Upper lobe of left lung (tissue), 6 donors: Measurements from ENCODE around the gene NAGPA. TPM values are rescaled to one million over a fixed set of nuclear protein-coding genes. Genes with fewer than 3 reads are reported as not detected.

ENCODE experiments used
- ATAC-seq, 2 donors: fragments of 200-7000 bp; cut with Tn5 transposase; one replicate each; pipeline ENCODE4 v1.9.1; 2022; ENCODE audit warnings: mild to moderate bottlenecking in 2 of 2, moderate library complexity in 2 of 2; ENCODE audit not compliant: low FRiP score in 2 of 2
- DNase-seq, 2 donors: peaks; one replicate each; pipeline ENCODE4 v3.0.0-alpha.2; 2019 to 2020
- H3K27ac ChIP-seq, 4 donors: fragments of 200-600 bp; sonication (generic); one replicate each; pipeline ENCODE4 v1.5.1; 2016 to 2019
- H3K27me3 ChIP-seq, 4 donors: fragments of 200-600 bp; sonication (generic); one replicate each; pipeline ENCODE4 v1.5.1; 2017 to 2019
- H3K36me3 ChIP-seq, 4 donors: fragments of 200-600 bp; sonication (generic); one replicate each; pipeline ENCODE4 v1.5.1; 2016 to 2019
- H3K4me1 ChIP-seq, 4 donors: fragments of 200-600 bp; sonication (generic); one replicate each; pipeline ENCODE4 v1.5.1; 2018 to 2019
- H3K4me3 ChIP-seq, 4 donors: fragments of 200-600 bp; sonication (generic); one replicate each; pipeline ENCODE4 v1.5.1; 2017 to 2019; ENCODE audit warnings: mild to moderate bottlenecking in 2 of 4, moderate library complexity in 1 of 4
- H3K9me3 ChIP-seq, 4 donors: fragments of 200-600 bp; sonication (generic); one replicate each; pipeline ENCODE4 v1.5.1; 2018 to 2019
- EP300 ChIP-seq, 4 donors: sonication (generic); formaldehyde crosslinking; IDR thresholded peaks; one replicate each; pipeline ENCODE4 v1.5.1; 2017; ENCODE audit warnings: antibody characterized with exemption in 4 of 4, control low read depth in 2 of 4
- POLR2A ChIP-seq, 4 donors: fragments of 450-650 bp; IDR thresholded peaks; one replicate each; pipeline ENCODE4 v1.5.1; 2016 to 2017; ENCODE audit warnings: antibody characterized with exemption in 4 of 4, mild to moderate bottlenecking in 2 of 4
- POLR2AphosphoS5 ChIP-seq, 2 donors: sonication (generic); formaldehyde crosslinking; IDR thresholded peaks; one replicate each; pipeline ENCODE4 v1.5.1; 2017; ENCODE audit warnings: antibody characterized with exemption in 2 of 2
- WGBS, 2 donors: methylation state at CpG; one replicate each; pipeline ENCODE4 v1.1.5; 2017 to 2018; 5-methylcytosine and 5-hydroxymethylcytosine counted together
- total RNA-seq, 6 donors: library from RNA; depleted of rRNA in 4 of 6; stranded (reverse); fragments of >200 nt in 4 of 6; gene quantifications; one replicate each; pipeline versions ENCODE4 v1.1.0 to v1.2.1, GENCODE V29; 2016 to 2021
- TF ChIP-seq, protein P1 (sequence below), 6 experiments: fragments of 450-650 bp in 4 of 6; fragments of 200-600 bp in 2 of 6; sonication (generic) in 2 of 6; IDR thresholded peaks; one replicate each; pipeline ENCODE4 v1.5.1; 2016 to 2019; ENCODE audit warnings: antibody characterized with exemption in 6 of 6
- donor health status: DM: no; HTN: no; CAD: no; lungs with moderate emphysema.
- donor health status: DM: no; HTN: yes; CAD: no; lungs with severe emphysema.

NAGPA gene
- total RNA-seq, 6 donors from 2014 or later = 18.1 to 82.8 (median 25.8) TPM

DNA sequence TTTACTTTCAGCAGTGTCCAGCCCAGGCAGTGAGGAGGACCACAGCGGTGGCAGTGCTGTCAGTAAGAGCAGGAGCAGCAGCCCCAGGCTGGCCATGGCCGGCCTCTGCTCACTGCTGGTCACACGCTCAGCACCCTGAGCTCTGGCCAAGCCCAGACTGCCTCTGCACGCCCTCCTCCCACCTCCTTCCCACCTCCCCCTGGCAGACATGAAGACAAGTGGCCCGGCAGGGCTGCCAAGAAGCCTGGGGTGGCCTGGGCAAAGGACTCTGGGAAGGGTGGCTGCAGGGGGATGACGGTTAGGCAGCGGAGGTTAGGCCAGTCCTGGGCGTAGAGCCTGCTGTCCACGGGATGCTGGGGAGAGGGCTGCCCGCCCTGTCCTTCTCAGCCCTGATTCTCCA, 32.1 kb upstream of the NAGPA start, which contains the start of gene C16orf89:
Gene C16orf89 (minus strand): TSS at position 144 of the 400 bp plus-strand sequence. CDS start 48 bp downstream, at position 96.
- 55 to 59% methylated on average over 8 to 10 of the region's 10 CpGs for WGBS, 2 donors
- ATAC-seq = peak; percentile 64 to 85

DNA sequence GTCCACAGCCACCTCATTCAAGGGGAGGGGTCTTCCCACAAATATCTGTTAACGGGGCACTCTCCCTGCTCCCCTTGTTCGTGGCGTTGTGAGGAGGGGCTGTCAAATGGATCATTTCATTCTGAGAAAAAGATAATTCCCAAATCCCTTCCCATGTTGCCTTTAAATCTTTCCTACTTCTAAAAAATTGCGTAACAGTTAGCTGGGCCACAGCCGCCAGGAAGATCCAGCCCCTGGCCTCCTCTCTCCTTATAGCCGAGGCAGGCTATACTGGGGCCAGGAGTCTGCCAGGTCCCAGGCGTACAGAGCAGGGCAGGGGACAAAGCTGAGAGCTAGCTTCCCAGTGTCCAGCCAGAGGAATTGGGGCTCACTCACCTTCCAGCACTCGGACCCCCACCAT, 31.6 kb upstream of the NAGPA start:
- H3K36me3 ChIP-seq = no peaks in the 10 kb centered on the region
- DNase-seq (peak in 1 of 2 donors; percentile 50), ATAC-seq (peak; percentile 46 to 59)
- peaks cover 0 to 14% (median 7%) of the 10 kb centered on the region in 4 donors for H3K4me1 ChIP-seq
- peak overlapping the region; percentile 48 to 87 (median 72) for H3K27ac ChIP-seq
- no peaks in the 10 kb centered on the region for H3K9me3 ChIP-seq
- no peaks in the 10 kb centered on the region for H3K27me3 ChIP-seq
- H3K4me3 ChIP-seq = peak overlapping the region in 3 of 4 donors; percentile 28 to 43 (median 41)
- no peak for TF ChIP-seq EP300 (IDR thresholded peaks at IDR 0.05)
- TF ChIP-seq POLR2AphosphoS5 (IDR thresholded peaks at IDR 0.05) = no peak
- no peak for TF ChIP-seq POLR2A (IDR thresholded peaks at IDR 0.05)
- TF ChIP-seq, protein P1, sequence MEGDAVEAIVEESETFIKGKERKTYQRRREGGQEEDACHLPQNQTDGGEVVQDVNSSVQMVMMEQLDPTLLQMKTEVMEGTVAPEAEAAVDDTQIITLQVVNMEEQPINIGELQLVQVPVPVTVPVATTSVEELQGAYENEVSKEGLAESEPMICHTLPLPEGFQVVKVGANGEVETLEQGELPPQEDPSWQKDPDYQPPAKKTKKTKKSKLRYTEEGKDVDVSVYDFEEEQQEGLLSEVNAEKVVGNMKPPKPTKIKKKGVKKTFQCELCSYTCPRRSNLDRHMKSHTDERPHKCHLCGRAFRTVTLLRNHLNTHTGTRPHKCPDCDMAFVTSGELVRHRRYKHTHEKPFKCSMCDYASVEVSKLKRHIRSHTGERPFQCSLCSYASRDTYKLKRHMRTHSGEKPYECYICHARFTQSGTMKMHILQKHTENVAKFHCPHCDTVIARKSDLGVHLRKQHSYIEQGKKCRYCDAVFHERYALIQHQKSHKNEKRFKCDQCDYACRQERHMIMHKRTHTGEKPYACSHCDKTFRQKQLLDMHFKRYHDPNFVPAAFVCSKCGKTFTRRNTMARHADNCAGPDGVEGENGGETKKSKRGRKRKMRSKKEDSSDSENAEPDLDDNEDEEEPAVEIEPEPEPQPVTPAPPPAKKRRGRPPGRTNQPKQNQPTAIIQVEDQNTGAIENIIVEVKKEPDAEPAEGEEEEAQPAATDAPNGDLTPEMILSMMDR (IDR thresholded peaks at IDR 0.05) = no peak
- WGBS, 2 donors = 56 to 59% methylated on average over 8 of the region's 8 CpGs

More for the DNA sequence above, 32.1 kb upstream of the NAGPA start, which contains the start of gene C16orf89:
- Histone ChIP-seq H3K27ac (peak within 1 kb of the TSS; percentile 48 to 87 (median 72)), H3K36me3 (no peaks in the 10 kb centered on the region), H3K4me1 (peaks cover 0 to 14% (median 7%) of the 10 kb centered on the region in 4 donors), H3K27me3 (no peaks in the 10 kb centered on the region), H3K9me3 (no peaks in the 10 kb centered on the region), H3K4me3 (peak within 1 kb of the TSS in 3 of 4 donors; percentile 28 to 43 (median 41))
- peak; percentile 65 to 70 for DNase-seq
- TF ChIP-seq EP300 (IDR thresholded peaks at IDR 0.05) (no peak), POLR2AphosphoS5 (IDR thresholded peaks at IDR 0.05) (no peak), POLR2A (IDR thresholded peaks at IDR 0.05) (peak in 1 of 4 donors; percentile 65)
- TF ChIP-seq, protein P1 (IDR thresholded peaks at IDR 0.05) = no peak

DNA sequence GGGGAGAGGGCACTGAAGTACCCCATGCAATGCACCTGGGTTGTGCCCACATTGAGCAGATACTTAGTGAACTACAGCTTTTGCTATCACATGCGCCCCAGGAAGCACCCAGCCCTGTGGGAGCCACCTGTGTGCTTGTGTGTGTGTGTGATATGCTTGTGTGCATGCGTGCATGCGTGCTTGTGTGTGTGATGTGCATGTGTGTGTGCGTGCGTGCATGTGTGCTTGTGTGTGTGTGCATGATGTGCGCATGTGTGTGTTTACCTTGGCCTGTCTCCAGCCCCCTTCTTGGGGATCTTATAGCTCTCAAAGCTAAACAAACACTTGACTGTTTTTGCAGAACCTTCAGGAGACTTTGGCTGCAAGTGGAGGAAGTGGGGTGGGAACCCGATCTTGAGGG, 31.2 kb upstream of the NAGPA start:
- H3K4me1 ChIP-seq = peaks cover 0 to 14% (median 7%) of the 10 kb centered on the region in 4 donors
- peak overlapping the region in 3 of 4 donors; percentile 65 to 87 (median 78) for H3K27ac ChIP-seq
- H3K36me3 ChIP-seq = no peaks in the 10 kb centered on the region
- H3K4me3 ChIP-seq = peak overlapping the region in 3 of 4 donors; percentile 28 to 43 (median 41)
- peak; percentile 27 to 62 for ATAC-seq
- TF ChIP-seq EP300 (IDR thresholded peaks at IDR 0.05) (no peak), POLR2A (IDR thresholded peaks at IDR 0.05) (no peak)
- WGBS, 2 donors = 11 to 50% methylated on average over 1 to 7 of the region's 7 CpGs
- no peaks in the 10 kb centered on the region for H3K27me3 ChIP-seq
- peak in 1 of 2 donors; percentile 72 for DNase-seq
- H3K9me3 ChIP-seq = no peaks in the 10 kb centered on the region

DNA sequence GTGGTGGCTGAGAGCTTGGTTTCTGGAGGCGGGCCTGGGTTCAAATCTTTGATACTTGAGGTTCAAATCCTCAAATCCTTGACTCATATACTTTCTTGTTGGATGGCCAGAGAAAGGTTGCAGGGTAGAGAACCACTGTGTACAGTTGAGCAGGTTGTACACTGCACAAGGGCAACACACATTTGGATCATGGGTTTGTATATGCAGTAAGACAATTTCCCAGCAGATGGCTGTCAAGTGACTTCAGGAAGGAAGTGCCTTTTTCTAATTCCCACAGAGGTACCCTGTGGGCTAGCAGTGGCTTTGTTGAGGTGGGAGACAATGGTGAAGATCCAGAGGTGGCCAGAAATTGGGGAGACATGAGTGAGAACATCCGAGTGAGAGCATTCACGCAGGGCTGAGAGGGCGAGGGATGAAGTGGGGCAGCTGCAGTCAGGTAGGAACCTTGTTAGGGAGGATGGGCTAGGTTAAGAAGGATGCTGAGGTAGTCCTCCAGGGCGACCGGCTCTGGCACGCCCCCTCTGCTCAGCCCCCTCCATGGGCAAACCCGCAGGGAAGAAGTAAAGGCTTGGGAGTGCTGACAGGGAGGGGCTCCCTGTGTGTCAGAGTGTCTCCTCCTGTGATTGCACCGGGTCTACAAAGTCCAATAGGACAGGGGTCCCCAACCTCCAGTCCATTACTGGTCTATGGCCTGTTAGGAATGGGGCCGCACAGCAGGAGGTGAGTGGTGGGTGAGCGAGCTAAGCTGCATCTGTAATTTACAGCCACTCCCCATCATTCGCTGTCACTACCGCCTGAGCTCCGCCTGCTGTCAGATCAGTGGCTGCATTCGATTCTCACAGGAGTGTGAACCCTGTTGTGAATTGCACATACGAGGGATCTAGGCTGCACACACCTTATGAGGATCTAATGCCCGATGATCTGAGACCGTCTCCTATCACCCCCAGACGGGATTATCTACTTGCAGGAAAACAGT, 29.3 kb upstream of the NAGPA start:
- Histone ChIP-seq H3K36me3 (no peaks in the 10 kb centered on the region), H3K27ac (no peak overlapping the region), H3K4me1 (peaks cover 0 to 14% (median 7%) of the 10 kb centered on the region in 4 donors), H3K27me3 (no peaks in the 10 kb centered on the region), H3K9me3 (no peaks in the 10 kb centered on the region), H3K4me3 (no peak overlapping the region)
- DNase-seq = no peak
- ATAC-seq = no peak
- TF ChIP-seq POLR2A (IDR thresholded peaks at IDR 0.05) (no peak), EP300 (IDR thresholded peaks at IDR 0.05) (no peak), POLR2AphosphoS5 (IDR thresholded peaks at IDR 0.05) (no peak)
- TF ChIP-seq, protein P1 (IDR thresholded peaks at IDR 0.05) = no peak
- 72 to 73% methylated on average over 13 to 19 of the region's 19 CpGs for WGBS, 2 donors

DNA sequence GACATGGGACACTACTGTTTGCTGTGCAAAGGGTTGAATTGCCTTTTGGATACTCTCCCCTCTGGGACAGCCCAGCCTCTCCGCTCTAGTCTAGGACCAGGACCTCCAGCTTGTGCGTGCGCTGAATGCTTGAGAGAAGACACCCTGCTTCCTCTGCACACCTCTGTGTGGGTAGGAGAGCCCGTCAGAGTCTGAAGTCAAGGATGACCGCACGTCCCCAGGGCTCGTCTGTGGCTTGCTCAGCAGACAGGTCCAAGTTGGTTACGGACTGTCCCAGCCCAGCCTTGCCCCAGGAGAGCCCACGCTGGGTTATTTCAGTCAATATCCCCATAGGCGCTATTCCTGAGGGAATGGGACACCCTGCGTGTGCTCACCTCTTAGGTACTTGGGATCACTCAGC, 28.3 kb upstream of the NAGPA start:
- H3K4me3 ChIP-seq = no peak overlapping the region
- ATAC-seq (no peak), DNase-seq (no peak)
- H3K9me3 ChIP-seq = no peaks in the 10 kb centered on the region
- TF ChIP-seq POLR2AphosphoS5 (IDR thresholded peaks at IDR 0.05) (no peak), EP300 (IDR thresholded peaks at IDR 0.05) (no peak), POLR2A (IDR thresholded peaks at IDR 0.05) (no peak)
- TF ChIP-seq, protein P1 (IDR thresholded peaks at IDR 0.05) = no peak
- no peaks in the 10 kb centered on the region for H3K36me3 ChIP-seq
- peaks cover 0 to 14% (median 7%) of the 10 kb centered on the region in 4 donors for H3K4me1 ChIP-seq
- 86 to 90% methylated on average over 3 to 11 of the region's 11 CpGs for WGBS, 2 donors
- no peaks in the 10 kb centered on the region for H3K27me3 ChIP-seq
- no peak overlapping the region for H3K27ac ChIP-seq
